DMS153 (cell line): ENCODE results near the gene FAM219A.
"Not testable (repeated sequence)": the region's sequence is repeated elsewhere in the genome, so short reads cannot be mapped to it uniquely, and the experiment has no call there.

Experiments
- DNase-seq: peaks from one replicate; lab custom pipeline; 2025; lab: John Stamatoyannopoulos, UW

Gene FAM219A

DNA sequence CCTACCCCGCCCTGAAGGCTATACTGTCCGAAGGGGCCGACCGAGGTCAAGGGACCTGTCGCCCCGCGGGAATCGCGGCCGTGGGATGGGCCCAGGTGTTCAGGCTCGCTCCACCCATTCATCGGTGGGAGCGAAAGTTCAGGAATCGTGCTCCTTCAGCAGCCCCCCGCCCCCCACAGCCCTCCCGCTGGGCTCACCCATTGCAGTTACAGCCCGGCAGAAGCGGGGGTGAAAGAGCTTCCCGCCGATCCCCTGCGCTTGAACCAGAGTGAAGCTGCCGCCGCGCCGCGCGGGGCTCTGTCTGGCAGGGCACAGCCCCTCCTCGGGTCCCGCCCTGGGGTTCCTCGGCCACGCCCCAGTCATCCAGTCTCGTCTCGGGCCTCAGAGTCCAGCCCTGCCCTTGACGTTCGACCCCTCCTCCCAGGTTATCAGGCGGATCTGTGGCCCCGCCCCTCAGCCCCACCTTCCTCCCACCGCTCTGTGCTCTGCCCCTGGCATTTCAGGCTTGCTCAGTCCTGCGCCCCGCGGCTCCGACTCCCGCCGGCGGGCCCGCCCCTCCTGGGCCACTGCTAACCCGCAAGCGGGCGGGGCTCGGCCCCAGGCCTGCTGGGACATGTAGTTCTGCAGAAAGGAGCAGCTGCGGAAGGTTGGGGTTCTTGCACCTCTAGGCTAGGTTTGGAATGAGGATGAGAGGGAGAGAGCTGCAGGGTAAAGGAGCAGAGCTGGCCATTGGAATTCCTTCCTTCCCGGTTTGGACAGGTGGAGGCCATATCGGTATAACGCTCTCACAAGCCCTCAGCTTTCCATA, 81.6 kb downstream of the FAM219A start, which contains the start of gene MYORG:
TSS of gene MYORG (minus strand) at position 303 of the 808 bp plus-strand sequence. CDS start 3,955 bp downstream, outside the sequence.
- peak; percentile 96 for DNase-seq

DNA sequence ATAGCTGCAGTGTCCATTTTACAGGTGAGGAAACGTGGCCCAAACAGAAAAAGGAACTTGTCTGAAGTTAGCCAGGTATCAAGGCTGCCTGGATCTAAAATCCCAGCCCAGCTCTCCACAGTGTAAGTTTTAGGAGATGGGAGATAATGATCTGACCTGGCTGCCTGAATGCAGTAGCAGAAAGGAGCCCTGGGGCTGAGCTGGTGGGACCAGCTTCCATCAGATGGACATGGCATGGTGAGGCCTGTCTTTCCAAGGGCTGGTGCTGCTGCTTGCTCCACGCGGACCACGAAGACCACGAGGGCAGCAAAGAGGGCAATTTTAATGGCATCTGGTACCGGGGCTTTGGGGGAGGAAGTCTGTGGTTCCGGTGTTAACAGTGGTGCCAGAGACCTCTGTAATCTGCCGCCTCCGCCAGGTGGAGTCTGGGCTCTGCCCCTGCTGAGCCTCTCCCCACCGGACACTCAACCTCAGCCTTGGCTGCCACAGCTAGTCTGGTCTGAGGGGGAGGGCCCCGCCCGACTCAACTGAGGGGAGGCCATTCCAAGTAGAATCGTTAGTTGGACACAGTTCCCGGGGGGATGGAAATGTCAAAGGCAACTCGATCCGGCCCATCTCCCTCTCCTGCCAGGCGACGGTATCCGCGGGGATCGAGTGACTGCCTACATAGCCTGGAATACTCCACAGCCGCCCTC, 82.3 kb downstream of the FAM219A start:
- no peak for DNase-seq

DNA sequence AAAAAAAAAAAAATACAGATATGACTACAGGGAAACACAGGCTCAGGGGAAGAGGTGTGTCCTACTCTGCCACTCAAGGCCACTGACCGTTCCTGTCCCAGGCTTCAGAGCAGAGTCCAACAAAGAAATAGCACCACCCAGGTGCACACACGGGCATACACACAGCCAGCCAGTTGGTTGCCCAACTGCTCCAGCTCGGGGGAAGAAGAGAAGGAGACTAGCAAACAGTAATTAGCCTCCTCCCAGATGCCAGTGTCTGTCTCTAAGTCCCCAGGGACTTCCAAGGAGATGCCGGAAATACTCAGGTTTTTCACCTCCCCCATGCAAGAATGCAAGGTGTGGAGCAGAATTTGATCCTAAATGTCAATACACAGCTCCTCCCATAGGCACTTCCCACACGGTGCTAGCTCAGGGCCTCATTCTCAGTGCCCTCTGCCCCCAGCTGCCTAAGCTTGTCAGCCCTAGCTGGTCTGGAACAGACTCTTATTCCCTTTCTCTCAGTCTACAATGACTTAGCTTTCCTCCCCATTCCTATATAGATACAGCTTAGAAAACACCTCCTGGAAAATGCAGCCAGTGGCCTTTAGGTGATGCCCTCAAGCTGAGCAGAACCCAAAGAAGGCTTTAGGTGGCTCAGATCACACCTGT, 83.3 kb downstream of the FAM219A start:
- peak; percentile 53 for DNase-seq

DNA sequence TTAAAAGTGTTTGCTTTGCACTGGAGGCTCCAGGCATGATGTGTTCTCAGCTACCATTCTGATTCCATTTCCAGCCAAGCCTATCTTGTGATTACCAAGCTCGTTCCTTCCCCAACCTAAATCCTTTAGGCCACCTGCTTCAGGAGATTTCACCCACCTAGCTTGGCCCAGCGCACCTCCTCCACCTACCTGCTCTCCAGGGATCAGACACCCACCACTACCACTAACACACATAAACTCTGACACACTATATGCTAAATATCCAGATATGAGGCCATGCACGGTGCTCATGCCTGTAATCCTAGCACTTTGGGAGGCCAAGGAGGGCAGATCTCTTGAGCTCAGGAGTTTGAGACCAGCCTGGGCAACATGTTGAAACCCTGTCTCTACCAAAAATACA, 84.0 kb downstream of the FAM219A start:
- DNase-seq, result no peak

DNA sequence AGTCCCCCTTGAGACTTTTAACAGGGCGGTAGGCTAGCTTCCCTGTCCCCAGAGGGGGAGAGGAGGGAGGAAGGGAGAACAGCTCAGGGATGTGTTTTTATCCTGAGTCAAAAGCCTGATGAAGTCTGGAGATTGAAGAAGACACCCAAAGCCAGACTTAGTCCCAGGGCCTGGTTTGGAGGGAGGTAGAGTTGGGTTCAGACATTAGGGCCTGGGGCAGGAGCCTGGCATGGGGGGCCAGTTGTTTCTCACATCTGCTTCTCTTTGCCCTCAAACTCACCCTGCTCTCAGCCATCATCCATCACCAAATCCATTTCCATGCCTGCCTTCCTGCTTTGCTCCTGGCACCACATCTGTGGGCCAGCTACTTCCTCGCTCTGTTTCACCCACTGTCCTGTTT, 84.6 kb downstream of the FAM219A start:
- no peak for DNase-seq

DNA sequence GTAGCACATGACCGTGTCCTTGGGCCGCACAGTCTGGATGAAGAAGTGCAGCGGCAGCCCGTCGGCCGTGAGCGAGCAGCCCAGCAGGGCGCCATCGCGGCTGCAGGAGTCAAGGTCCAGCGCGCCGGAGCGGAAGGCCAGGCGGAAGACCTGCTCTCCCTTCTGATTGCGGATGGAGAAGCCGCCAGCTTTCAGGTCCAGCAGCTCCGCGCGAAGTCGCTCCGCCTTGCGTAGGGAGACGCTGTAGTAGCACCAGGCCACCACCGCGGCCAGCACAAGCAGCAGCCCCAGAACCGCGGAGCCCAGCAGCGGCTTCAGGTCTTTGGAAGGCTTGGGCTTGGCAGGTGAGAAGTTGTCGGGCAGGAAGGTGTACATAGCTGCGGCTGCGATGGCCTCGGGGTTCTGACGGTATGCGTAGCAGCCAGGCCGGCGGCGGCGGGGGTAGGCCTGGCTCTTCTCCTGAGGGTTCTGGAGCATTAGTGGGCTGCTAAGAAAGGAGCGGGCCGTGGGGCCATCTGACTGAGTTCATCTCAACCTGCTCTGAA, 85.8 kb downstream of the FAM219A start:
- no peak for DNase-seq

DNA sequence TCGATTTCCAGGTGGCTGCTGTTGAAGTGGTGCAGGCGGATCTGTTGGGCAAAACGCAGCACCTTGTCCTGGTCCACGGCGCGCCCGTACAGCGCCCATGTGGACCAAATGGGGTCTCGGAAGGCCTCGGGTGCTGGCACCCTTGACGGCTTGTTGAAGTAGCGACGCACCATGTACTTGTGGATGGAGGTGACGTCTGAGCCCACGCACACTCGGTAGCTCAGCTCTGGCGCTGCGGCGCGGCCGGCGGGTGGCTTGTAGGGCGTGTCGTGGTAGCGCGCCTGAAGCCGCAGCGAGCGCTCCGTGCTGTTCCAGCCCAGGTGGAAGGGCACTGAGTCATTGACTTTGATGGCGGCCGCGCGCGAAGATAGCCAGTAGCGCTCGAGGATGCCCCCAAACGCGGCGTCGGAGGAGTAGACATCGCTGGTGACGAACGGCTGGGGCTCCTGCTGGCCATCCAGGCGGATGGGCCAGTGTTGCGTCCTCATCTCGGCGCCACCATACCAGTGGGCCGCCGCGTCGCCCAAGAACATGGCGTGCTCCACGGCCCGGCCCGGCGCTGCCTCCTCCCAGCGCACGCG, 86.4 kb downstream of the FAM219A start:
- DNase-seq, result no peak

DNA sequence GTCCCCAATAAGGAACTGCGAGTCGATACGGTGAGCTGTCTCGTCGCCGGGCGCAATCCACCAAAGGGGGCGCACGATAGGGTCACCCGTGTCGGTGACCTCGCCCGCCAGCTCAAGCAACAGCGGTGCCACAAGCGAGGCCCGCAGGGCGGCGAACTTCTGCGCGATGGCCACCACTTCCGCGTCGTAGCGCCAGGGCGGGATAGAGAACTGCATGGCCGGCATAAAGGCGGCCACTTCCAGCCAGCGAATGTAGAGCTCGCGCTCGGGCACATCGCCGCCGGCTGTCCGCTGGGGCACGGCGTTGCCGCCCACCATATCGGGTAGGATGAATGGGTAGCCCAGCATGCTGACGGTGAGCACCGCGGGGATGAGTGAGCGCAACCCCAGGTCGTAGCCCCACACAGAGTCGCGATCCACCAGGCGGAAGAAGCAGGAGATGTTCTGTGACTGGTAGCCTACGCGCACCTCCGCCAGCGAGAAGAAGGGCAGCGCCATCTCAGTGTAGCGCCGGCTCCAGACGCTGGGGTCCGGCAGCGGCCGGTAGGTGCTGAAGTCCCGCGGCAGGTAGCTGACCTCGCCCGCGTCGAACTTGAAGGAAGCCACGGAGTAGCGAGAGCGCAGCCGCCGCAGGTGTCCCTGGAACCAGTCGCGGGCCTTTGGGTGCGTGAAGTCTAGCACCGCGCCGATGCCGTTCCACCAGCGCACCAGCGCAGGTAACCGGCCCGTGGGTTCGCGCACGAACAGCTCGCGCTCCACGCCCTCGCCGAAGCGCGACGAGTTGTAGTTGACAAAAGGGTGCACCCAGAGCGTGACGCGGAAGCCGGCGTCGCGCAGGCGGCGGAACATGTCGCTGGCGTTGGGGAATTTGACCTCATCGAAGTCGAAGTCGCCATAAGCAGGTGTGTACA, 87.1 kb downstream of the FAM219A start:
- DNase-seq, result no peak

DNA sequence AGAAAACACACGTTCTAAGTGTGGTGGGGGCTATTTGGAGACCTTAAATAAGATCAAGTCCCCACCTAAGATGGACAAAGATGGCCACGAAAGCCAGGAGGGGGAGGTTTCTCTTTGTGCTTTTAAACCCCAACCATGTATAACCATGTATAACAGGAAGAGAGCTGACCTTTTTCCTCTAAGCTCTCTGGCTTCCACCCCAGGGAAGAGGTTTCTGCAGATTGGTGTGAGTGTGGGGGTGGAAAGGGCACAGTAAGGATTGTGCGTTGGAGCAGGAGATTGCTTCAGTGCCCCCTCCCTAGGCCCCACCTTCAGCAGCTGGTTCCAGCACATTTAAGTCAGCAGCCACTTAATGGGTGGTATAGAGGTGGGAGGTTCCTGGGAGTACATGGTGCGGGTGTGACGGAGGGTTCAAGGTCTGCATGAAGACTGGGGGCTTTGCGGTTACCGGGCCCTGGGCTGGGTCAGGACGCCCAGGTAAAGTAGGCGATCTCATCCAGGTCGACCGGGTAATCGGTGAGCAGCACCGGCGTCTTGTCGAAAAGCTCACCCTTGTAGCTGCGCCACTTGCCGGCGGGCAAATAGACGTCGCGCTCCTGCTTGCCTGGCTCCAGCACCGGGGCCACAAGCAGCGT, 87.9 kb downstream of the FAM219A start:
- DNase-seq, result no peak

DNA sequence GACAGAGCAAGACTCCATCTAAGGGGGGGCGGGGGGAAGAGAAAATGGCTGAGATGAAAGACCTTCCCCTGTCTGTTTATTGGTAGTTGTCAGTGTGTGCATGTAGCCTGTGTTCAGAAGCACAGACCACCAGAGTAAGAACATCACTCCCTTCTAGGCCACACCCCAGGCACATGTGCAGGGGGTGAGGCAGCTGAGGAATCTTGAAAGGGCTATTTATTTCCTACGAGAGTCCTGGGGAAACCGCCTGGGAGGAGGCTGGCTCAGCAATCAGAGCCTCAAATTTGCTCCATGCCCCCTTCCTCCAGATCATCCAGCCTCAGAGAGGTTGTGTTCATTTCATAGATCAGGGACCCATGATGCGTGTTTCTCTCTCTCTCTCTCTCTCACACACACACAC, 88.7 kb downstream of the FAM219A start:
- DNase-seq, result no peak

DNA sequence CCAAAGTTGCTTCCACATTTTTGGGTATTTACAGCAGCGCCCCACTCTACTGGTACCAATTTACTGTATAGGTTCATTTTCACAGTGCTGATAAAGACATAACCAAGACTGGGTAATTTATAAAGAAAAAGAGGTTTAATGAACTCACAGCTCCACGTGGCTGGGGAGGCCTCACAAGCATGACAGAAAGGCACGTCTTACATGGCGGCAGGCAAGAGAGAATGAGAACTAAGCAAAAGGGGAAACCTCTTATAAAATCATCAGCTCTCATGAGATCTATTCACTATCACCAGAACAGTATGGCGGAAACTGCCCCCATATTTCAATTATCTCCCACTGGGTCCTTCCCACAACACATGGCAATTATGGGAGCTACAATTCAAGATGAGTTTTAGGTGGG, 89.6 kb downstream of the FAM219A start:
- DNase-seq, result not testable (repeated sequence)

DNA sequence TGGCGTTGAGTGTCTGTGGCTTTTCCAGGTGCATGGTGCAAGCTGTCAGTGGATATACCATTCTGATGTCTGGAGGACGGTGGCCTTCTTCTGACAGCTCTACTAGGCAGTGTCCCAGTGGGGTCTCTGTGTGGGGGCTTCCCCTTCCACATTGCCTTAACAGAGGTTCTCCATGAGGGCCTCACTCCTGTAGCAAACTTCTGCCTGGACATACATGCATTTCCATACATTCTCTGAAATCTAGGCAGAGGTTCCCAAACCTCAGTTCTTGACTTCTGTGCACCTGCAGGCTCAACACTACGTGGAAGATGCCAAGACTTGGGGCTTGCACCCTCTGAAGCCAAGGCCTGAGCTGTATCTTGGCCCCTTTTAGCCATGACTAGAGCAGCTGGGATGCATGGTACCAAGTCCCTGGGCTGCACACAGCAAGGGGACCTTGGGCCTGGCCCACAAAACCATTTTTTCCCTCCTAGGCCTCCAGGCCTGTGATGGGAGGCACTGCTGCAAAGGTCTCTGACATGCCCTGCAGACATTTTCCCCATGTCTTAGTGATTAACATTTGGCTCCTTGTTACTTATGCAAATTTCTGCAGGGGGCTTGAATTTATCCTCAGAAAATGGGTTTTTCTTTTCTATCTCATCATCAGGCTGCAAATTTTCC, 90.5 kb downstream of the FAM219A start:
- not testable (repeated sequence) for DNase-seq

DNA sequence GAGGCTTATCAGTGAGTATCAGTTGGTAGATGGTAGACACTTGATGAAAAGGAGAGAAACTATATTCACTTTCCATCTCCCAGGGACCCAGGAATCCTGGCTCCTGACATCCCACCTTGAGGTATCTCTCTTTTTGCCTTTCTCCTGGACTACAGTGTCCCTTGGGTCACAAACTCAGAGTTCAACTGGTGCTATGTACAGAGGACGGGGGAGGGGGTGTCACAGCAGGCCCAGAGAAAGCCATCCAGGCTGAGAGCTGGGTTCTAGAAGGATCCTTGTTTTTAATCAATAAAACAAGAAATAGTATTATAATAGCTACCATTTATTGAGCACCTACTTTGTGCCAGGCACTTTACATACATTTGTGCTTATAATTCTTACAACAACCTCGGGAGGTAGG, 92.0 kb downstream of the FAM219A start:
- no peak for DNase-seq

DNA sequence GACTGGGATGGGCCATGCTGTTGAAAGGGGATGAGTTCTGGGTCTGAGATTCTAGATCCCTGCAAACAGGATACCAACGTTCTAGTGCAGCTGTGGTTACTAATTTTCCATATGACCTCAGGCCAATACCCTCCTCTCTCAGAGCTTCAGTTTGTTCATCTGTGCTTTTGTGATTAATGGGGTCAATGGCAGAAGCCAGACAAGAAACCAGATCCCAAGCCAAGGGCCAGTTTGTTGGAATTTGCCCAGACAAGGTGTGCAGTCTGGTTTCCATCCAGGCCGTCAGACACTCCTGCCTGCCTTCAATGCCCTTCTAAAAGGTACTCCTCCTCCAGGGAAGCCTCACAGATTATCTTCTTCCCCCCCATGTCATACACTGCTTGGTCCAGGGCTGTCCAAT, 93.1 kb downstream of the FAM219A start:
- DNase-seq, result no peak

DNA sequence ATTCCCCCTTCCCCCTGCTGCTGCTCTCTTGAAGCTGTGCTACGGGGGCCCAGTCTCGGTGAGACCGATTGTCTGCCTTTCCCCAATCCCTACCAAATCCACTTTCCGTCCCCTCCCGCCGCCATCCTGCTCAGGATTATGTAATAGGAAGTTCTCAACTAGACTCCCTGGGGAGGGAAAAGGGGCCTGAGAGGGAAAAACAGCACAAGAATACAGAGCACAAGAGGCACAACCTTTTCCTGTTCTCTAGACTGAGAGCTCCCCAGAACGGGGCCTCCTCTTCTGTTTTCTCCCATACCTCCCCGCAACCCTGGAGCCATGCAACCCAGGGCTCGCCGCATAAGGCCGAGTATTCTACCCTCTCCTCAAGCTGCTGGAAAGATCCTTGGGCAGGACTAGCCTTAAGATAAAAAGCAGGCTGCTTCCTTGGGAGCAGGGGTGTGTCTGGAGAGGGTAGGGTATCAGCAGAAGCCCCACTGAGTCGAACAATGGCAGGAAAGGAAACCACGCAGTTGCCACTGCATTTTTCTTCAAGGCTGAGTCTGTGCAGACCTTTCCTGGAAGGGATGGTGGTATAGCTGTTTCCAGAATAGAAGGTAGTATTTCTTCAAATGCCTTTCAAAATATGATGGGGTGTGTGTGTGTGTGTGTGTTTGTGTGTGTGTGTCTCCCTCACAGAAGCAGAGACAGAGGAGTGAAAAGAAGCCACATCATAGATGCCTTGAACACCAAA, 94.6 kb downstream of the FAM219A start:
- DNase-seq, result no peak

DNA sequence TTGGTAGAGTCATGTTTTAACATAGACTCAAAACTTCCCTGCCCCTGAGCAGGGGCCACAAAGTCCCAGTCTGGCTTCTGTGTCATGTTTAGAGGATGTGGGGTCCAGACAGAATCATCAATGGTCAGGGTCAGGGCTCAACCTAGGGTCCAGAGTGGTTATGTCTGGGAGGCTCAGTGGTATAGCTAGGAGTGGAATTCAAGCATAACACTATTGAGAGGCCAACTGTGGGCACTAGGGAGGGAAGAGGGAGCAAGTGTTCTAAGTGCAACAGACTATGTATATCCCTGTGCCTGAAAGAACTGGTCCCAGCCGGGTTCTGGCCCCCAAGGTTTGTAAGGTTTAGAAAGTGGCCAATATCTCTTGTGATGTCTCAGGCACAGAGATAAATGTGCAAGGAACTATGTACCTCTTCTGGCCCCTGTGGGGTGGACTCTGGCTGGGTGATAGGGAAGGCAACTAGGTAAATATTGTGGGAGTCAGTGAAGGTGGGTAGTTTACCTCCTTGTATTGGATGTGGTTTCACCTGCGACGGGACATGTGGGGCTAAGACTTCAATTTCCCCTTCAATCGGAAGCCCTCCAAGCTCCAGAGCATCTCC, 95.7 kb downstream of the FAM219A start:
- no peak for DNase-seq

DNA sequence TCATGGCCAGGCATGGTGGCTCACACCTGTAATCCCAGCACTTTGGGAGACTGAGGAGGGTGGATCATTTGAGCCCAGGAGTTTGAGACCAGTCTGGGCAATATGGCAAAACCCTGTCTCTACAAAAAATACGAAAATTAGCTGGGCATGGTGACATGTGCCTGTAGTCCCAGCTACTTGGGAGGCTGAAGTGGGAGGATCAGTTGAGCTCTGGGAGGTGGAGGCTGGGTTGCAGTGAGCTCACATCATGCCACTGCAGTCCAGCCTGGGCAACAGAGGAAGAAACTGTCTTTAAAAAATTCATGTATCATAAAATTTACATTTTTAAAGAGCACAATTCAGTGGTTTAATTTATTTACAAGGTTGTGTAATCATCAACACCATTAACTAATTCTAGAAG, 105.4 kb downstream of the FAM219A start:
- not testable (repeated sequence) for DNase-seq

DNA sequence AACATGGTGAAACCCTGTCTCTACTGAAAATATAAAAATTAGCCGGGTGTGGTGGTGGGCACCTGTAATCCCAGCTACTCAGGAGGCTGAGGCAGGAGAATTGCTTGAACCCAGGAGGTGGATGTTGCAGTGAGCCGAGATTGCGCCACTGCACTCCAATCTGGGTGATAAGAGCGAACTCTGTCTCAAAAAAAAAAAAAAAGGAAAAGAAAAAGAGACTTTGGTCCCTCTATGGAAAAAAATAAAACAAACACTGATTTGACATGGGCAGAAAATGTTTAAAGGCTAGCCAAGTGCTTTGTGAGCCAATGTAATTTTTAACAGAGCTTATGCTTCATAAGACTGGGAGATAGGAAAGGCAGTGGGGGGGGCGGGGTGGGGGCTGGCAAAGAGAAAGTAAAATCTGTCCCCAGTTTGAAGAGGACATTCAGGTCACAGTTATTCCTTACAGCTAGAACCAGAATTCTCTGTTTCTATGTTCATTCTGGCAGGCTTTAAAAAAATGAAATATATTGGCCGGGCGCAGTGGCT, 106.2 kb downstream of the FAM219A start:
- not testable (repeated sequence) for DNase-seq

DNA sequence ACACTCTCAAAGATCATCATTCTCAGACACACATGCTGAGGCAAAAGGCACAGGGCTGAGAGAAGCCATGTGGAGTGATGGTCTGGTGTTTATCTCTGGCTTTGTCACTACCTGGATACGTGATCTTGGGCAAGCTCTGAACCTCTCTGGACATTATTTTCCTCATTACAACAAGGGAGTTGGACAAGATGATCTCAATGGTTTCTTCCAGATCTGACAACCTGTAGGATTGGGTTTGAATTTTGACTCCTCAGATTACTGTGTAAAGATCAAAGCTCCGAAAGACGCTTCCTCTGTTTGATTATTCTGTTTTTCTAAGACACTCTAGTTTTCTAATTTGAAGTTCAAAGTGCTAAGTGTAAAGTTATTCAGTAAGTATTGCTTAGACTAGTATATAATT, 109.0 kb downstream of the FAM219A start:
- no peak for DNase-seq
